Stimulated activated CD4-positive, alpha-beta T cell treated with anti-CD3 and anti-CD28 coated beads, Interleukin-12 subunit alpha, Interleukin-12 subunit beta, amount 100 ng/mL, for 4 hours (primary cell): ENCODE data around the gene PRKCD.

Experiments
- DNase-seq: peaks from one replicate; pipeline ENCODE4 v3.0.0-alpha.2; 2020

The PRKCD gene

GRCh38 chr3:53193466-53194209 lies 32.6 kb downstream of the PRKCD start:
- no peak for DNase-seq

DNA sequence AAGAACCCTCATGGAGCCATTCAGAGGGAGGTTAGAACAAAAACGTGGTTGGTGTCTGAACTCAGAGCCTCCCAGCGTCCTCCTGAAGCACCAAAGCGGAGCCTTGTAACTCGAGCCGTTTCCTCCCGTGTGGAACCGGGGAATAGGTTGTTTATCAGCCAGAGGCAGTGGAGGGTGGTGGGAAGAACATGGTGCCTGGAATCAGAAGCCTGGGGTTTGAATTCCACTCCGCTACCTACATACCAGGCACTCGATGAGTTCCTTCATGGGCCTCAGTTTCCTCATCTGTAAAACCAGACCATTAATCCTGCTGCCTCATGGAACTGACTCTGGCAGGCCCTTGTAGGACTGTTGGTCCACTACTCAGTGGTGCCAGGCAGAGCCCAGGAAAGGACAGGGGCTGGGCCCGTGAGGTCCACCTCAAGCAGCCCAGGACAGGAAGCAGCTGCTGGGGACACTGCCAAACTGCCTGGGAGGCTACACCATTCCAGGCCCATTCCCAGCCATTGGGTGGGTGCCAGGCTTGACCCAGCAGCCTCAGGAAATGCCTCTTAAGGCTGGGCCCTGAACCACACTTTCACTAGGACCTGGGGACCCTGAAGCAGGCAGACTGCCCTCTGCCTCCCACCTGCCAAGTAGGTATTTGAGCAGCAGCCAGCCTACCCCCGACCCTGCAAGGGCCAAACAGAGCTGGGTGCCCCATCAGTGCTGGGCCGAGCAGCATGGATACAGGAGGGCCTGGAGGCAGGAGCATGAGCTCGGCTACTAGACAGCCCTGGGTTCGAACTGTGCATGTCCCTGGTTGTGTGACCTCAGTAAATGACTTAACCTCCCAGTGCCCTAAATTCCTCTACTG lies 33.4 kb downstream of the PRKCD start:
- no peak for DNase-seq

- no peak for DNase-seq
Observed at GRCh38 chr3:53195066-53195450, 34.0 kb downstream of the PRKCD start.

DNA sequence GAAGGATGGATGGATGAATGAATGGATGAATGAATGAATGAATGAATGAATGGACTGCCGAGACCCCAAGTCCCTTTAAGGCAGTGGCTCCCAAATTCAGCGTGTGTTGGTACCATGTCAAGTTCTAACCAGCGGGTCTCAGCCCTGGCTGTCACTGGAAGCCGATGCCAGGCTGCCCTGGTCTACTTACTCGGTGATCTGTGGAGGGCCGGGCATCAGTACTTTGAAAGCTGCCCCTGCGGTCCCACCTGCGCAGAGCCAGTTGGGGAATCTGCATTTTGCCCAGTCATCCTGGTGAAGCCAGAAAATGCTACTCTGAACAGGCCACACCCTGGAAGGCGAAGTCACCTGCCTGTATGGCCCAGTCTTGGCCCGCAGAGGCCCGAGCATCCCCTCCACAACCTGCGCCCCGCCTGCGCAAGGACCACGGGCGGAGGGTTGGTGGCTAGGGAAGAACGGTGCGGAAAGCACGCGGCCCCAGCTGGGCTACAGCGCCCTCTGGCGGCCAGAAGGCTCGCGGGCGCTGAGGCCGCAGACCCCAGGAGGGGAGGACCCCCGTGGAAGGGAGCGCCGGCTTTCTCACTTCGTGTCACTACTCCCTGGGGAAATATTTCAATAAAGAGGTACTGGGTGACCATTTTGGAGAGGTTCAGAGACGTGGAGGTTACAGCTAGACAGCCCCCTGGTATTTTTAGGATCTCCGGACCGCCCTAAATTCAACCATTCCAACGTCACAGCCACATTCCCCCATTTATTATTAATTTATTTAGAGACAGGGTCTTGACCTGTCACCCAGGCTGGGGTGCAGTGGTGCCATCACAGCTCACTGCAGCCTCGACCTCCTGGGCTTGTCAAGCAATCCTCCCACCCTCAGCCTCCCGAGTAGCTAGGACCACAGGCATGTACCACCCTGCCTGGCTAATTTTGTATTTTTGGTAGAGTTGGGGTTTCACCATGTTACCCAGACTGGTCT lies 34.9 kb downstream of the PRKCD start:
- peak; percentile 63 for DNase-seq

GRCh38 chr3:53196575-53197407 lies 35.8 kb downstream of the PRKCD start:
- DNase-seq: peak; percentile 28

- no peak for DNase-seq
Observed at GRCh38 chr3:53198256-53198977, 37.4 kb downstream of the PRKCD start.

GRCh38 chr3:53198996-53199395 lies 38.0 kb downstream of the PRKCD start:
- no peak for DNase-seq

- DNase-seq: no peak
Observed at GRCh38 chr3:53199834-53200233, 38.8 kb downstream of the PRKCD start.

DNA sequence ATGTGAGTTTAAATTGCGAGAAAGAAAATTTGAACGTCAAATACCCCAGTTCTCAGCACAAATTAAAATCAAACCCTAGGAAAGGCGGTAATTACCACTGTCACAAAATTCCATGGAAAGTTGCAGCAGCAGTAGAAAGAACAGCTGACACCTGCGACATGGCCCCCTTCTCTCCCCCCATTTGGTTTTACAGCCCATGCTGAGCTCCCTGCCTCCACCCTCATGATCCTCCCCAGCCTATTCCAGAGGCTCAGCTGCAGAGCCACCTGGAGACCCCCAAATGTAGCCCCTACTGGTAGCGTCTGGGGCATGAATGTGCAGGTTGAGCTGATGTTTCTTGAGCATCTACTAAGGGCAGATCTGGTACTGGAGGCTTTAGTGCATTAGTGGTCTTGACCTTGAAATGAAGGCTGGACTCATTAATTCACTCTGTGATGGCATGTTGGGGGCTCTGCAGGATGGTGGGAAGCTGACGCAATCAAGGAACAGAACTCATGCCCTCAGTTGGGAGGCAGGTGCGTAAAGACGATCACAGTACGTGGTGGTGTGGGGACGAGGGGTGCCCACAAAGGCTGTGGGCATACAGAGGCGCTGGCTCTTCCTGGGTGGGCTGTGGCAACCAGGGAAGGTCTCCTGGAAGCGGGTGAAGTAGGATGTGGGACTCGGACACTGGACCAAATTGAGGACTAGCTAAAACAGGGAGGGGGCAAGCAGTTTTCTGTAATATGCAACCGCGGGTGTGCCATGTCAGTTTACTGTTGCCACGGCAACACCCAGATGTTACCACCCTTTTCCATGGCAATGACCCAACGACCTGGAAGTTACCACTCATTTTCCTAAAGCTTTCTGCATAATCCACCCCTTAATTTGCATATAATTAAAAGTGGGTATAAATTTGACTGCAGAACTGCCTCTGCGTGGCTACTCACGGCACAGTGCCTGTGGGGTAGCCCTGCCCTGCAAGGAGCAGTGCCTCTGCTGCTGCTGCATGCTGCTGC lies 39.8 kb downstream of the PRKCD start:
- DNase-seq: no peak

GRCh38 chr3:53202331-53203015 lies 41.5 kb downstream of the PRKCD start:
- no peak for DNase-seq

DNA sequence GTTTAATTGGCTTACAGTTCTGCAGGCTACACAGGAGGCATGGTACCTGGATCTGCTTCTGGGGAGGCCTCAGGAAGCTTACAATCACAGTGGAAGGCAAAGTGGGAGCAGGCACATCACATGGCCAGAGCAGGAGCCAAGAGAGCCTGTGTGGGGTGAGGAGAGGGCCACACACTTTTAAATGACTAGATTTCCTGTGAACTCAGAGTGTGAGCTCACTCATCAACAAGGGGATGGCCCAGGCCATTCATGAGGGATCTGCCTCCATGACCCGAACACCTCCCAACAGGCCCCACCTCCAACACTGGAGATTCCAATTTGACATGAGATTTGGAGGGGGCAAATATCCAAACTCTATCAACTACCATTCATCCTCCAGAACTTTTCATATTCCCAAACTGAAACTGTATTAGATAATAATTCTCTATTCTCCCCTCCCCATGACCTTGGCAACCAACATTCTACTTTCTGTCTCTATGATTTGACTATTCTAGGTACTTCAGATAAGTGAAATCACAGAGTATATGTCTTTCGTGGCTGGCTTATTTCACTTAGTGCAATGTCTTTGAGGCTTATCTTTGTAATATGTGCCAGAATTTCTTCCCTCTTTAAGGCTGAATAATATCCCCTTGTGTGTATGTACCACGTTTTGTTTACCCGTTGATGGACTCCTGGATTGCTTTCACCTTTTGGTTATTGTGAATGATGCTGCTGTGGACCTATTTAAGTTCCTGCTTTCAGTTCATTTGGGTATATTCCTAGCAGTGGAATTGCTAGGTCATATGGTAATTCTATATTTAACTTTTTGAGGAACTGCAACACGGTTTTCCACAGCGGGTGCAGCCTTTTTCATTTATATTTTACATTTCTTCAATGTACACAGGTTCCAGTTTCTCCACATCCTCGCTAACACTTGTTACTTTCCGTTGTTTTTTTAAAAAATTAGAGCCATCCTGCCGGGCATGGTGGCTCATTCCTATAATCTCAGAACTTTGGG lies 51.0 kb downstream of the PRKCD start:
- DNase-seq: no peak

DNA sequence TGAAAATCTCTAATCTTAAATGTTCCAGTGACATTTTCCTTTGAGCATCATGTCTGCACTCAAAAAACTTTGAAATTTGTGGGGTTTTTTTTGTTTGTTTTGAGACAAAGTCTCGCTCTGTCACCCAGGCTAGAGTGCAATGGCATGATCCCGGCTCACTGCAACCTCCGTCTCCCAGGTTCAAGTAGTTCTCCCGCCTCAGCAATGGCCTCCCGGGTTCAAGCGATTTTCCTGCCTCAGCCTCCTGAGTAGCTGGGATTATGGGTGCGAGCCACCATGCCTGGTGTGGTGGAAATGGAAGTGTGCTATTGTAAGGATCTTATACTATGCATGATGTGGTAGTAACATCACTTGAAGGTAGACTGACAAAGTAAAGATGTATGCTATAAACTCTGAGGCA lies 52.3 kb downstream of the PRKCD start:
- no peak for DNase-seq

DNA sequence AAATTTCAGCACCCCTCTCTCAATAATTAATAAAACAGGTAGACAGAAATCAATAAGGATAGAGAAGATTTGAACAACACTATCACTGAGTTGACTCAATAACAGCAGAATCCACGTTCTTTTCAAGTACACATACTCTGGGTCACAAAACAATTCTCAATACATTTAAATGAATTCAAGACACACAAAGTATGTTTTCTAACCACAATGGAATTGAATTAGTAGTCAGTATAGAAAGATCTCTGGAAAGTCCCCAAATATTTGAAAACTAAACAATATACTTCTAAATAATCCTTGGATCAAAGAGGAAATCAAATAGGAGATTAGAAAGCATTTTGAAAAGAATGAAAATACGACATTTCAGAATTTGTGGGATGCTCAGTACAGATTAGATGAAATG lies 54.8 kb downstream of the PRKCD start:
- DNase-seq: no peak

DNA sequence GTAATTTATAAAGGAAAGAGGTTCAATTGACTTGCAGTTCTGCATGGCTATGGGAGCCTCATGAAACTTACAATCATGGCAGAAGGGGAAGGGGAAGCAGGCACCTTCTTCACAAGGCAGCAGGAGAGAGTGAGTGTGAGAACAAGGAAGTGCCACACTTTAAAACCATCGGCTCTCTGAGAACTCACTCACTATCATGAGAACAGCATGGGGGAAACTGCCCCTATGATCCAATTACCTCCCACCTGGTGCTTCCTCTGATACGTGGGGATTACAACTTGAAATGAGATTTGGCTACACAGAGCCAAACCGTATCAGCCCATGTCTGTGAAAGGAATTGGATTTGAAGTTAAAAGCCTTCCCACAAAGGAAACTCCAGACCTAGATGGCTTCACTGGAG lies 55.7 kb downstream of the PRKCD start:
- DNase-seq: no peak

DNA sequence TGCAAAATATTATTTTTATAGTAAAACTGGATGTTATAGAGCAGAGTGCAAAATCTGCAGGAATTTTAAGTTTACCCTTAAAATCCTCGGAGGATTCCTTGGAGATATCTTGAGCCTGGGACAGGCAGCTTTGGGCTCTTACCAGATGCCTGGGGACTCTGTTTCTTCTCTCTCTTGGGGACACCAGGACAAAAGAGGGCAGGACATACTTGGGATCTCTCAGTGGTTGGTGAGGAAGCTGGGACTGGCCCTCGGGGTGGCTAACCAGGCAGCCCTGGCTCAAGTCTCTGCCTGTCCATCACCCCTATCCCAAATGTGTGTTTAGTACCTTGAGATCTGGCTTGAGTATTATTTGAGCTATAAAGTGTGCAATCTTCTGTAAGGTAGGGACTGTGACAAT lies 56.2 kb downstream of the PRKCD start:
- no peak for DNase-seq

DNA sequence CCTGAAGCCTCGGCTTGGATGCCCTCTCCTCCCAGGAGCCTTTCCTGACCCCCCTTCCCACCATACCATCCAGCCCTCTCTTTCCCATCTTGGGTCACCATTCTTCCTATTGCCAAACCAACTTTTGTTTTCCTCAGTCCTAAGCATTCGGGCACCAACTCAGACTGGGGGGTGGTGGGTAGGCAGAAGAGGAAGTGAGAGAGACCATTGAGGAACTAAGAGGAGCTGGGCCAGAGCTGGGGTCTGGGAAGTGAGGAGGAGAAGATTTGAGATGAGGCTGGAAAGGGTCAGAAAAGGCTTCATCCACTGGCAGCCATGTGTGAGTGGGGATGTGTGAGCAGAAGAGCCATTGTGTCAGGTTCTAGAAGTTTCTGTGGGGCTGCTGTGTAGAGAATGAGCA lies 57.1 kb downstream of the PRKCD start:
- DNase-seq: no peak

- DNase-seq: peak; percentile 71
Observed at GRCh38 chr3:53219895-53220483, 59.0 kb downstream of the PRKCD start.

- DNase-seq: no peak
Observed at GRCh38 chr3:53221345-53221744, 60.3 kb downstream of the PRKCD start.
